GM23338 (cell line): Measurements from ENCODE around the gene MPZL1. TPM values are rescaled to one million over a fixed set of nuclear protein-coding genes. Genes with fewer than 3 reads are reported as not detected.
"Not testable (repeated sequence)": the region's sequence is repeated elsewhere in the genome, so short reads cannot be mapped to it uniquely, and the experiment has no call there.

Experiments
- ATAC-seq: fragments of 200-7000 bp; cut with Tn5 transposase; 3 replicates; pipeline ENCODE4 v1.9.1; 2020
- DNase-seq: peaks from one replicate; pipeline ENCODE4 v3.0.0-alpha.2; 2015; ENCODE audit warnings: low spot score
- H2AFZ ChIP-seq: fragments of 200-600 bp; sonication (generic); 2 replicates; pipeline ENCODE4 v1.8.0; 2016; ENCODE audit warnings: antibody characterized with exemption, mild to moderate bottlenecking, moderate library complexity
- H3F3A ChIP-seq: fragments of 200-600 bp; sonication (generic); replicated peaks from 2 replicates; pipeline ENCODE4 v1.8.0; 2017; ENCODE audit warnings: antibody characterized with exemption, mixed run types, low read depth
- H3K27ac ChIP-seq: fragments of 200-600 bp; sonication (generic); 2 replicates; pipeline ENCODE4 v1.6.1; 2016; ENCODE audit warnings: low read depth
- H3K27me3 ChIP-seq: fragments of 200-600 bp; sonication (generic); 2 replicates; pipeline ENCODE4 v1.8.0; 2016; ENCODE audit warnings: mild to moderate bottlenecking, mixed run types, moderate library complexity; ENCODE audit not compliant: insufficient read depth
- H3K36me3 ChIP-seq: fragments of 200-600 bp; sonication (generic); 2 replicates; pipeline ENCODE4 v1.8.0; 2016; ENCODE audit warnings: mild to moderate bottlenecking; ENCODE audit not compliant: insufficient read depth
- H3K4me1 ChIP-seq: fragments of 200-600 bp; sonication (generic); 2 replicates; pipeline ENCODE4 v1.8.0; 2016; ENCODE audit warnings: mild to moderate bottlenecking, moderate library complexity; ENCODE audit not compliant: insufficient read depth
- H3K4me2 ChIP-seq: fragments of 200-600 bp; sonication (generic); 2 replicates; pipeline ENCODE4 v1.7.1; 2017; ENCODE audit warnings: mixed run types
- H3K4me3 ChIP-seq: fragments of 200-600 bp; sonication (generic); 2 replicates; pipeline ENCODE4 v1.6.1; 2016; ENCODE audit warnings: mixed run types
- H3K79me2 ChIP-seq: fragments of 200-600 bp; sonication (generic); replicated peaks from 2 replicates; pipeline ENCODE4 v1.8.0; 2017; ENCODE audit warnings: mild to moderate bottlenecking; ENCODE audit not compliant: insufficient read depth
- H3K9me2 ChIP-seq: fragments of 200-600 bp; sonication (generic); 2 replicates; pipeline ENCODE4 v1.8.0; 2017; ENCODE audit not compliant: insufficient read depth
- H4K20me1 ChIP-seq: fragments of 200-600 bp; sonication (generic); replicated peaks from 2 replicates; pipeline ENCODE4 v1.8.0; 2017; ENCODE audit warnings: mild to moderate bottlenecking; ENCODE audit not compliant: insufficient read depth
- H3K27ac Mint-ChIP-seq: 2 replicates; pipeline ENCODE4 v1.8.0; 2020; ENCODE audit warnings: inconsistent platforms, mild to moderate bottlenecking, moderate library complexity, mixed read lengths
- H3K27me3 Mint-ChIP-seq: 3 replicates; pipeline ENCODE4 v1.8.0; 2022; ENCODE audit warnings: low read depth, mild to moderate bottlenecking, moderate library complexity, mixed read lengths, inconsistent platforms; ENCODE audit not compliant: insufficient read depth, poor library complexity
- H3K36me3 Mint-ChIP-seq: 3 replicates; pipeline ENCODE4 v1.8.0; 2021; ENCODE audit warnings: low read depth, mild to moderate bottlenecking, inconsistent platforms, moderate library complexity, mixed read lengths
- H3K4me1 Mint-ChIP-seq: 3 replicates; pipeline ENCODE4 v1.8.0; 2020; ENCODE audit warnings: mild to moderate bottlenecking, inconsistent platforms, mixed read lengths
- H3K4me3 Mint-ChIP-seq: 3 replicates; pipeline ENCODE4 v1.8.0; 2021; ENCODE audit warnings: moderate library complexity, mild to moderate bottlenecking, inconsistent platforms, mixed read lengths
- H3K9me3 Mint-ChIP-seq: 3 replicates; pipeline ENCODE4 v1.8.0; 2020; ENCODE audit warnings: moderate library complexity, mild to moderate bottlenecking, inconsistent platforms, mixed read lengths
- ZNF462 ChIP-seq: fragments of 250-450 bp; sonication (Bioruptor Pico); IDR thresholded peaks from 2 replicates; pipeline ENCODE4 v1.5.0; 2020; ENCODE audit warnings: mild to moderate bottlenecking, moderate library complexity
- polyA plus RNA-seq: library from polyadenylated mRNA; unstranded; fragments of >200 nt; fragmentation: Nextera tagmentation; extraction: Ambion mirVana; gene quantifications from 2 replicates; pipeline ENCODE4 v1.2.1, GENCODE V29; 2016
- total RNA-seq: library from RNA; depleted of rRNA; stranded (reverse); fragments of >200 nt; shearing (Covaris generic); gene quantifications from 2 replicates; pipeline ENCODE4 v1.2.3, GENCODE V29; 2014

The MPZL1 gene
- total and polyA plus RNA-seq, 2 experiments from 2014 or later, result 35.1 to 85.1 TPM

GRCh38 chr1:167718914-167719691, 2.7 kb upstream of the MPZL1 start (continued):
- TF ChIP-seq ZNF462, result no peak

DNA sequence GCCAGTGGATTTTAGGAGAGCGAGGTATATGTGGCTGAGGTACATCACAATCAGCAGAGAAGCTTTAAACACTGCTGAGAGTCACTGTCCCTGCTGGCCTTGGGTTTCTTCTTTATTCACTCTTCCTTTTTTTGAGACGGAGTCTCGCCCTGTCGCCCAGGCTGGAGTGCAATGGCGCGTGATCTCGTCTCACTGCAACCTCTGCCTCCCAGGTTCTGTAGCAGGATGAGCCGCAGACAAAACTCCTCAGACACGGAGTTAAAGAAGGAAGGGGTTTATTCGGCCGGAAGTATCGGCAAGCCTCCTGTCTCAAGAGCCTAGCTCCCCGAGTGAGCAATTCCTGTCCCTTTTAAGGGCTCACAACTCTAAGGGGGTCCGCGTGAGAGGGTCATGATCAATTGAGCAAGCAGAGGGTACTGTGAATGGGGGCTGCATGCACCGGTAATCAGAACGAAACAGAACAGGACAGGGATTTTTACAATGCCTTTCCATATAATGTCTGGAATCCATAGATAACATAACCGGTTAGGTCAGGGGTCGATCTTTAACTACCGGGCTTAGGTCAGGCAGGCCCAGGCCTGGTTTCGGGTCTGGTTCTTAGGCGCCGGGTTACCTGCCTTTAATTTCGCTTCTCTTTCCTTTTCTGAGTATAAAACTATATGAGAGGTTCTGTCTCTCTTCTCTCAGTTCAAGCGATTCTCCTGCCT, 1.9 kb upstream of the MPZL1 start:
- Histone ChIP-seq H3K79me2 (peaks cover 27% of the 10 kb centered on the region), H3K4me3 (peak overlapping the region; percentile 33; the same call in 1 of the 2 replicates), H2AFZ (peak overlapping the region; percentile 84; the same call in 1 of the 2 replicates), H3K4me1 (peaks cover 43% of the 10 kb centered on the region), H3K27ac (peak overlapping the region; percentile 67), H4K20me1 (peaks cover 17% of the 10 kb centered on the region), H3K4me2 (peak overlapping the region; percentile 80)
- not testable (repeated sequence) for ATAC-seq, H3K27me3 ChIP-seq, H3K4me3 Mint-ChIP-seq, DNase-seq, H3K9me2 ChIP-seq, H3K36me3 ChIP-seq, H3K27ac Mint-ChIP-seq, H3F3A ChIP-seq, H3K9me3 Mint-ChIP-seq, H3K36me3 Mint-ChIP-seq
- peaks cover 12% of the 10 kb centered on the region for H3K27me3 Mint-ChIP-seq
- H3K4me1 Mint-ChIP-seq, result peaks cover 40% of the 10 kb centered on the region
